ENCODE results near the gene TTC16. TPM values are rescaled to one million over a fixed set of nuclear protein-coding genes. Genes with fewer than 3 reads are reported as not detected.

TTC16 gene
- total RNA-seq, 3 donors from 2014 or later, result under 0.01 to 0.59 (median 0.16) TPM

GRCh38 chr9:127776195-127776923 lies 60.5 kb downstream of the TTC16 start:
- TF ChIP-seq CTCF (IDR thresholded peaks at IDR 0.05) (no peak), POLR2AphosphoS5 (IDR thresholded peaks at IDR 0.05) (no peak), POLR2A (IDR thresholded peaks at IDR 0.05) (no peak)
- intact Hi-C loops (cut with DNase I; ENCODE audit: low total_unique reads), result loop anchor here (5.0 kb wide), 1 partner anchor 1189 kb away; no protein-coding TSS in a partner anchor
- Histone ChIP-seq H3K4me1 (no peaks in the 10 kb centered on the region), H3K36me3 (no peaks in the 10 kb centered on the region), H3K4me3 (peak overlapping the region in 2 of 3 donors; percentile 30 to 41), H3K27me3 (no peaks in the 10 kb centered on the region), H3K9me3 (no peaks in the 10 kb centered on the region), H3K27ac (peak overlapping the region in 1 of 2 donors; percentile 52)
- no peak for DNase-seq (ENCODE audit: low spot score in 2 of 2)

- H3K27ac ChIP-seq, result peak overlapping the region in 1 of 2 donors; percentile 52
- intact Hi-C loops (cut with DNase I; ENCODE audit: low total_unique reads), result loop anchor here (5.0 kb wide), 1 partner anchor 1190 kb away; no protein-coding TSS in a partner anchor
- no peaks in the 10 kb centered on the region for H3K36me3 ChIP-seq
- TF ChIP-seq POLR2A (IDR thresholded peaks at IDR 0.05) (no peak), CTCF (IDR thresholded peaks at IDR 0.05) (no peak), POLR2AphosphoS5 (IDR thresholded peaks at IDR 0.05) (no peak)
- no peaks in the 10 kb centered on the region for H3K27me3 ChIP-seq
- no peaks in the 10 kb centered on the region for H3K4me1 ChIP-seq
- no peak for DNase-seq (ENCODE audit: low spot score in 2 of 2)
- H3K9me3 ChIP-seq, result no peaks in the 10 kb centered on the region
- peak overlapping the region in 2 of 3 donors; percentile 30 to 41 for H3K4me3 ChIP-seq
Measured at GRCh38 chr9:127776924-127777289, 61.0 kb downstream of the TTC16 start.

GRCh38 chr9:127777368-127777980 lies 61.6 kb downstream of the TTC16 start:
- intact Hi-C loops (cut with DNase I; ENCODE audit: low total_unique reads), result loop anchor here (5.0 kb wide), 1 partner anchor 1190 kb away; no protein-coding TSS in a partner anchor

GRCh38 chr9:127778280-127779135 lies 62.6 kb downstream of the TTC16 start, which contains the start of gene SH2D3C:
TSS of gene SH2D3C (minus strand) at chr9:127778666. CDS start at chr9:127778627, 39 bp downstream.
- Histone ChIP-seq H3K27ac (peak within 1 kb of the TSS in 1 of 2 donors; percentile 82), H3K9me3 (no peaks in the 10 kb centered on the region), H3K4me3 (peak within 1 kb of the TSS in 2 of 3 donors; percentile 30 to 41), H3K4me1 (no peaks in the 10 kb centered on the region), H3K36me3 (no peaks in the 10 kb centered on the region), H3K27me3 (no peaks in the 10 kb centered on the region)
- no peak for TF ChIP-seq CTCF (IDR thresholded peaks at IDR 0.05)
- no peak for TF ChIP-seq POLR2A (IDR thresholded peaks at IDR 0.05)
- TF ChIP-seq POLR2AphosphoS5 (IDR thresholded peaks at IDR 0.05), result no peak
- intact Hi-C loops (cut with DNase I; ENCODE audit: low total_unique reads), result loop anchor here (5.0 kb wide), 1 partner anchor 1191 kb away; no protein-coding TSS in a partner anchor
- no peak for DNase-seq (ENCODE audit: low spot score in 2 of 2)

More at GRCh38 chr9:127777368-127777980, 61.6 kb downstream of the TTC16 start:
- TF ChIP-seq POLR2A (IDR thresholded peaks at IDR 0.05) (no peak), POLR2AphosphoS5 (IDR thresholded peaks at IDR 0.05) (no peak), CTCF (IDR thresholded peaks at IDR 0.05) (no peak)
- Histone ChIP-seq H3K36me3 (no peaks in the 10 kb centered on the region), H3K27ac (peak overlapping the region in 1 of 2 donors; percentile 49), H3K4me1 (no peaks in the 10 kb centered on the region), H3K9me3 (no peaks in the 10 kb centered on the region), H3K27me3 (no peaks in the 10 kb centered on the region), H3K4me3 (peak overlapping the region in 2 of 3 donors; percentile 30 to 41)
- no peak for DNase-seq (ENCODE audit: low spot score in 2 of 2)
